H1 (cell line): ENCODE data around the gene TFB1M. TPM values are rescaled to one million over a fixed set of nuclear protein-coding genes. Genes with fewer than 3 reads are reported as not detected.

Source experiments
- CTCF ChIA-PET: fragments of 300-600 bp; sonication (Branson Sonifier 250); formaldehyde crosslinking; loops from one replicate; lab custom pipeline; 2021; ENCODE audit not compliant: partially characterized antibody; lab: Charles Lee
- POLR2A ChIA-PET: fragments of 300-600 bp; sonication (Branson Sonifier 250); formaldehyde crosslinking; loops from one replicate; lab custom pipeline; 2021; ENCODE audit warnings: inconsistent platforms; ENCODE audit not compliant: partially characterized antibody; lab: Charles Lee
- DNase-seq, 2 experiments: peaks; one replicate each; pipeline versions ENCODE4 v3.0.0 to v3.0.0-alpha.2; 2010 to 2022; ENCODE audit warnings: low spot score in 2 of 2, low read depth in 1 of 2, mixed read lengths in 1 of 2
- FAIRE-seq: peaks from 2 replicates; lab custom pipeline; 2011; peaks lifted over from hg19 to GRCh38; lab: Jason Lieb, UNC
- H2AFZ ChIP-seq: 2 replicates; pipeline ENCODE4 v1.8.1; 2012; ENCODE audit warnings: low read length, inconsistent platforms
- H2AK5ac ChIP-seq: 2 replicates; pipeline ENCODE4 v1.6.1; 2013; ENCODE audit warnings: low read depth, low read length
- H2BK120ac ChIP-seq: replicated peaks from 2 replicates; pipeline ENCODE3; 2013; ENCODE audit warnings: low read depth, low read length, inconsistent platforms
- H2BK12ac ChIP-seq: 2 replicates; pipeline ENCODE4 v1.6.1; 2013; ENCODE audit warnings: low read depth, low read length
- H2BK15ac ChIP-seq: 2 replicates; pipeline ENCODE4 v1.6.1; 2013; ENCODE audit warnings: low read length
- H2BK20ac ChIP-seq: 2 replicates; pipeline ENCODE4 v1.6.1; 2013; ENCODE audit warnings: low read length
- H2BK5ac ChIP-seq: 2 replicates; pipeline ENCODE4 v1.6.1; 2013; ENCODE audit warnings: low read depth, low read length
- H3K14ac ChIP-seq: 2 replicates; pipeline ENCODE4 v1.6.1; 2013; ENCODE audit warnings: inconsistent platforms; ENCODE audit not compliant: insufficient read length
- H3K18ac ChIP-seq: 2 replicates; pipeline ENCODE4 v1.6.1; 2013; ENCODE audit warnings: low read length; ENCODE audit errors: extremely low read depth
- H3K23ac ChIP-seq: 2 replicates; pipeline ENCODE4 v1.6.1; 2013; ENCODE audit warnings: inconsistent platforms; ENCODE audit not compliant: insufficient read length
- H3K23me2 ChIP-seq: 2 replicates; pipeline ENCODE4 v1.6.1; 2013; ENCODE audit warnings: low read depth, low read length
- H3K27ac ChIP-seq: 2 replicates; pipeline ENCODE4 v1.6.1; 2011; ENCODE audit warnings: low read depth, low read length, inconsistent platforms
- H3K27me3 ChIP-seq, 4 experiments: replicated peaks in 1 of 4; 1 replicate in 1 of 4; 2 replicates in 3 of 4; pipeline versions ENCODE4 v1.6.1 to v1.8.1; 2011 to 2013; ENCODE audit warnings: low read length in 3 of 4, mild to moderate bottlenecking in 3 of 4, inconsistent platforms in 2 of 4, mixed read lengths in 2 of 4, moderate library complexity in 1 of 4; ENCODE audit not compliant: control insufficient read depth in 3 of 4, insufficient read depth in 3 of 4; ENCODE audit errors: extremely low read depth in 1 of 4
- H3K36me3 ChIP-seq, 4 experiments: 2 replicates each; pipeline versions ENCODE4 v1.6.1 to v1.8.1; 2011 to 2013; ENCODE audit warnings: mild to moderate bottlenecking in 4 of 4, low read length in 3 of 4, moderate library complexity in 2 of 4, control low read depth in 1 of 4, inconsistent platforms in 1 of 4; ENCODE audit not compliant: insufficient read depth in 4 of 4, control insufficient read depth in 2 of 4
- H3K4ac ChIP-seq: replicated peaks from 2 replicates; pipeline ENCODE3; 2013; ENCODE audit warnings: low read length, low read depth, mixed read lengths, inconsistent platforms; ENCODE audit not compliant: insufficient read length
- H3K4me1 ChIP-seq, 4 experiments: replicated peaks in 1 of 4; 1 replicate in 1 of 4; 2 replicates in 3 of 4; pipeline versions ENCODE4 v1.6.1 to v1.8.1; 2011 to 2013; ENCODE audit warnings: low read length in 3 of 4, inconsistent platforms in 2 of 4, mixed read lengths in 1 of 4; ENCODE audit not compliant: insufficient read depth in 4 of 4, control insufficient read depth in 3 of 4
- H3K4me2 ChIP-seq, 2 experiments: 2 replicates each; pipeline versions ENCODE4 v1.6.1 to v1.8.1; 2011 to 2013; ENCODE audit warnings: low read depth in 2 of 2, low read length in 2 of 2, control low read depth in 1 of 2, inconsistent platforms in 1 of 2, mild to moderate bottlenecking in 1 of 2; ENCODE audit not compliant: insufficient read depth in 1 of 2
- H3K4me3 ChIP-seq, 4 experiments: fragments of 200-600, 300-600 bp in 1 of 4; sonication (generic), shearing (Covaris generic), sonication (Bioruptor Twin) in 1 of 4; 2 replicates each; pipeline versions ENCODE4 v1.5.1 to v1.8.1; 2011 to 2016; ENCODE audit warnings: low read length in 4 of 4, low read depth in 3 of 4, control low read depth in 2 of 4, inconsistent platforms in 2 of 4, mild to moderate bottlenecking in 2 of 4, mixed read lengths in 1 of 4, moderate library complexity in 1 of 4; ENCODE audit not compliant: insufficient read depth in 2 of 4; ENCODE audit errors: extremely low read depth in 1 of 4
- H3K56ac ChIP-seq: replicated peaks from 2 replicates; pipeline ENCODE3; 2013; ENCODE audit warnings: low read depth, mild to moderate bottlenecking, mixed read lengths, low read length, inconsistent platforms; ENCODE audit not compliant: insufficient read length
- H3K79me1 ChIP-seq: 2 replicates; pipeline ENCODE4 v1.6.1; 2013; ENCODE audit warnings: low read depth, low read length, control low read depth
- H3K79me2 ChIP-seq, 2 experiments: 2 replicates each; pipeline versions ENCODE4 v1.6.1 to v1.8.1; 2012 to 2013; ENCODE audit warnings: low read length in 2 of 2, mild to moderate bottlenecking in 2 of 2, inconsistent platforms in 1 of 2; ENCODE audit not compliant: insufficient read depth in 2 of 2, control insufficient read depth in 1 of 2
- H3K9ac ChIP-seq, 4 experiments: replicated peaks in 1 of 4; 1 replicate in 1 of 4; 2 replicates in 3 of 4; pipeline versions ENCODE4 v1.6.1 to v1.8.1; 2011 to 2013; ENCODE audit warnings: low read depth in 3 of 4, low read length in 3 of 4, control low read depth in 2 of 4, mild to moderate bottlenecking in 2 of 4, moderate library complexity in 2 of 4, inconsistent platforms in 1 of 4; ENCODE audit errors: extremely low read depth in 1 of 4
- H3K9me3 ChIP-seq, 2 experiments: 2 replicates each; pipeline versions ENCODE4 v1.6.1 to v1.8.1; 2012 to 2013; ENCODE audit warnings: mild to moderate bottlenecking in 2 of 2, moderate library complexity in 2 of 2, control low read depth in 1 of 2, inconsistent platforms in 1 of 2, low read depth in 1 of 2, low read length in 1 of 2, mixed read lengths in 1 of 2; ENCODE audit not compliant: insufficient read depth in 2 of 2
- H4K20me1 ChIP-seq, 2 experiments: replicated peaks in 1 of 2; 2 replicates each; pipeline versions ENCODE3 to v1.8.1; 2011 to 2013; ENCODE audit warnings: inconsistent platforms in 2 of 2, low read length in 2 of 2, mild to moderate bottlenecking in 1 of 2; ENCODE audit not compliant: insufficient read depth in 2 of 2, control insufficient read depth in 1 of 2
- H4K5ac ChIP-seq: 2 replicates; pipeline ENCODE4 v1.6.1; 2013; ENCODE audit warnings: low read length, low read depth, mixed read lengths, inconsistent platforms; ENCODE audit not compliant: insufficient read length
- H4K8ac ChIP-seq: 2 replicates; pipeline ENCODE4 v1.8.0; 2013; ENCODE audit warnings: mild to moderate bottlenecking, moderate library complexity, low read length, inconsistent platforms; ENCODE audit not compliant: insufficient read depth; ENCODE audit errors: extremely low read depth
- H4K91ac ChIP-seq: replicated peaks from 2 replicates; pipeline ENCODE3; 2013; ENCODE audit warnings: low read length, mixed read lengths, inconsistent platforms; ENCODE audit not compliant: insufficient read length
- CEBPB ChIP-seq: IDR thresholded peaks from 2 replicates; pipeline ENCODE4 v1.6.1; 2012; ENCODE audit warnings: low read depth, low read length
- CREB1 ChIP-seq: IDR thresholded peaks from 2 replicates; pipeline ENCODE4 v1.6.1; 2012; ENCODE audit warnings: inconsistent platforms
- EZH2 ChIP-seq: fragments of 200-600 bp; sonication (generic); IDR thresholded peaks from 2 replicates; pipeline ENCODE4 v1.7.1; 2012; ENCODE audit warnings: low read depth, mild to moderate bottlenecking, moderate library complexity, low read length, inconsistent platforms; ENCODE audit not compliant: severe bottlenecking
- MAFK ChIP-seq: IDR thresholded peaks from 2 replicates; pipeline ENCODE4 v1.6.1; 2012; ENCODE audit warnings: low read depth, mild to moderate bottlenecking, improper control_type of control experiment, low read length
- RAD21 ChIP-seq, 2 experiments: IDR thresholded peaks in 1 of 2; conservative IDR thresholded peaks in 1 of 2; 2 replicates each; pipeline ENCODE4 v1.6.1; 2011; ENCODE audit warnings: low read depth in 2 of 2, low read length in 2 of 2, improper control_type of control experiment in 1 of 2, inconsistent platforms in 1 of 2, mild to moderate bottlenecking in 1 of 2, moderate library complexity in 1 of 2
- RFX5 ChIP-seq: IDR thresholded peaks from 2 replicates; pipeline ENCODE4 v1.6.1; 2011; ENCODE audit warnings: low read depth, low read length, improper control_type of control experiment, borderline replicate concordance
- SP4 ChIP-seq: IDR thresholded peaks from 2 replicates; pipeline ENCODE4 v1.6.1; 2012; ENCODE audit warnings: low read length, inconsistent platforms
- YY1 ChIP-seq: IDR thresholded peaks from 2 replicates; pipeline ENCODE4 v1.6.1; 2011; ENCODE audit warnings: low read depth, mild to moderate bottlenecking, low read length
- WGBS, 2 experiments: shearing (Covaris generic) in 1 of 2; methylation state at CpG; one replicate each; pipeline versions ENCODE4 v1.1.6 to v1.1.7; 2013 to 2015; ENCODE audit warnings: low lambda C conversion rate in 2 of 2, mixed read lengths in 2 of 2, inconsistent platforms in 1 of 2, low coverage in 1 of 2, missing lambda C conversion rate in 1 of 2; ENCODE audit not compliant: insufficient replicate concordance in 2 of 2, insufficient coverage in 1 of 2, insufficient read length in 1 of 2; ENCODE audit errors: extremely low coverage in 1 of 2, missing lambda C conversion rate in 1 of 2; 5-methylcytosine and 5-hydroxymethylcytosine counted together
- polyA plus RNA-seq, 7 experiments: library from polyadenylated mRNA; depleted of rRNA in 3 of 7; stranded (reverse) in 5 of 7; unstranded in 2 of 7; fragments of >200 nt in 5 of 7; fragments of 200-250 nt in 2 of 7; gene quantifications; 1 replicate in 5 of 7; 2 replicates in 1 of 7; 4 replicates in 1 of 7; pipeline versions ENCODE4 v1.2.1 to v1.2.3, GENCODE V29; 2011 to 2013; ENCODE audit warnings: missing spikeins in 2 of 7, mixed read lengths in 2 of 7
- total RNA-seq: library from RNA; stranded (reverse); fragmentation: NEBNext Ultra II Directional; extraction: Animal tissue kit (Norgen Biotek cat#: 25700); gene quantifications from 2 replicates; pipeline ENCODE4 v1.2.1, GENCODE V29; 2021
- TF ChIP-seq, protein P1 (sequence below): IDR thresholded peaks from 2 replicates; pipeline ENCODE4 v1.6.1; 2012; ENCODE audit warnings: low read length, inconsistent platforms

The TFB1M gene
- total and polyA plus RNA-seq, 2 of the 8 experiments (the other 6 are each of a cell fraction or from before 2014, with no cell fraction given), result 28.2 to 49.4 TPM

GRCh38 chr6:155306958-155307357 lies 7.3 kb downstream of the TFB1M start:
- H3K79me1 ChIP-seq, result no peaks in the 10 kb centered on the region; the same call in 1 of the 2 replicates
- no peak for DNase-seq
- no peak overlapping the region for H3K9ac ChIP-seq
- ChIA-PET CTCF (interaction anchor here (0.6 to 1.1 kb wide), 3 partner anchors 40 to 188 kb away, joined by 3 to 4 read pairs (median 3); no protein-coding TSS in a partner anchor), POLR2A (interaction anchor here (1.6 to 2.1 kb wide), 2 partner anchors 10 to 33 kb away, joined by 3 to 5 read pairs; no protein-coding TSS in a partner anchor)
- no peak overlapping the region for H4K91ac ChIP-seq
- 100% methylated on average over 2 of the region's 2 CpGs; no CpG with 5 or more reads in 1 of the 2 experiments for WGBS, 2 experiments
- no peak for FAIRE-seq
- no peak overlapping the region for H3K4me2 ChIP-seq
- no peak overlapping the region for H2BK20ac ChIP-seq
- no peak overlapping the region for H3K23ac ChIP-seq
- peaks cover 5 to 72% (median 22%) of the 10 kb centered on the region in 4 experiments; a peak in 7 of 8 replicates for H3K36me3 ChIP-seq
- no peak overlapping the region for H3K56ac ChIP-seq
- H3K27ac ChIP-seq, result no peak overlapping the region
- H3K4me3 ChIP-seq, result no peak overlapping the region
- H2AK5ac ChIP-seq, result no peak overlapping the region
- H3K79me2 ChIP-seq, result peaks cover 0 to 10% of the 10 kb centered on the region in 2 experiments; a peak in 2 of 4 replicates
- H4K20me1 ChIP-seq, result peaks cover 2% of the 10 kb centered on the region in 2 experiments
- H3K14ac ChIP-seq, result no peak overlapping the region
- no peak overlapping the region for H2BK120ac ChIP-seq
- no peak overlapping the region for H3K4ac ChIP-seq
- H4K5ac ChIP-seq, result no peak overlapping the region
- no peak overlapping the region for H2BK15ac ChIP-seq
- H3K4me1 ChIP-seq, result peaks cover 0 to 2% (median 0%) of the 10 kb centered on the region in 4 experiments; a peak in 1 of 7 replicates
- no peak overlapping the region for H2AFZ ChIP-seq
- H4K8ac ChIP-seq, result no peak overlapping the region
- H3K9me3 ChIP-seq, result no peaks in the 10 kb centered on the region
- H2BK5ac ChIP-seq, result no peak overlapping the region
- H3K27me3 ChIP-seq, result no peaks in the 10 kb centered on the region
- no peak overlapping the region for H2BK12ac ChIP-seq
- no peak overlapping the region for H3K18ac ChIP-seq
- H3K23me2 ChIP-seq, result no peaks in the 10 kb centered on the region
- TF ChIP-seq, protein P1, sequence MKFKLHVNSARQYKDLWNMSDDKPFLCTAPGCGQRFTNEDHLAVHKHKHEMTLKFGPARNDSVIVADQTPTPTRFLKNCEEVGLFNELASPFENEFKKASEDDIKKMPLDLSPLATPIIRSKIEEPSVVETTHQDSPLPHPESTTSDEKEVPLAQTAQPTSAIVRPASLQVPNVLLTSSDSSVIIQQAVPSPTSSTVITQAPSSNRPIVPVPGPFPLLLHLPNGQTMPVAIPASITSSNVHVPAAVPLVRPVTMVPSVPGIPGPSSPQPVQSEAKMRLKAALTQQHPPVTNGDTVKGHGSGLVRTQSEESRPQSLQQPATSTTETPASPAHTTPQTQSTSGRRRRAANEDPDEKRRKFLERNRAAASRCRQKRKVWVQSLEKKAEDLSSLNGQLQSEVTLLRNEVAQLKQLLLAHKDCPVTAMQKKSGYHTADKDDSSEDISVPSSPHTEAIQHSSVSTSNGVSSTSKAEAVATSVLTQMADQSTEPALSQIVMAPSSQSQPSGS, result no peak
- no peak for TF ChIP-seq RFX5
- no peak for TF ChIP-seq SP4
- no peak for TF ChIP-seq CREB1
- no peak for TF ChIP-seq MAFK
- TF ChIP-seq YY1, result no peak
- TF ChIP-seq CEBPB, result no peak
- TF ChIP-seq EZH2, result no peak
- no peak for TF ChIP-seq RAD21 (IDR thresholded peaks at IDR 0.05 in 1 of 2, conservative IDR thresholded peaks at IDR 0.05 in 1 of 2; ENCODE audit: low read depth in 2 of 2, low read length in 2 of 2)
